ENCODE data around the gene MYB. TPM values are rescaled to one million over a fixed set of nuclear protein-coding genes. Genes with fewer than 3 reads are reported as not detected.
A peak's percentile ranks its signal among the peaks of the same experiment; 100 is the strongest.

Gene MYB
- total and polyA plus RNA-seq, 2 of the 8 experiments (the other 6 are each of a cell fraction or from before 2014, with no cell fraction given), result 4.0 to 7.6 TPM

GRCh38 chr6:135258970-135259369, 77.9 kb downstream of the MYB start:
- Histone ChIP-seq H3K9ac (replicated peaks in 1 of 4; ENCODE audit: extremely low read depth in 1 of 4, low read depth in 3 of 4, low read length in 3 of 4) (no peak overlapping the region), H2AK5ac (ENCODE audit: low read depth, low read length) (no peak overlapping the region), H3K18ac (ENCODE audit: extremely low read depth, low read length) (peak overlapping the region; percentile 43; the same call in 1 of the 2 replicates), H3K4me1 (replicated peaks in 1 of 4; ENCODE audit: control insufficient read depth in 3 of 4, insufficient read depth in 4 of 4, low read length in 3 of 4) (no peaks in the 10 kb centered on the region), H3K23ac (ENCODE audit: insufficient read length) (no peak overlapping the region), H3K4ac (replicated peaks; ENCODE audit: insufficient read length, low read depth, low read length) (no peak overlapping the region), H3K9me3 (ENCODE audit: insufficient read depth in 2 of 2, low read depth in 1 of 2, low read length in 1 of 2) (no peaks in the 10 kb centered on the region), H2BK20ac (ENCODE audit: low read length) (0 out of 2 replicates have a peak overlapping the region, but pooled peaks have one; percentile 51), H3K79me1 (ENCODE audit: low read depth, low read length) (no peaks in the 10 kb centered on the region), H4K20me1 (replicated peaks in 1 of 2; ENCODE audit: control insufficient read depth in 1 of 2, insufficient read depth in 2 of 2, low read length in 2 of 2) (no peaks in the 10 kb centered on the region), H2BK120ac (replicated peaks; ENCODE audit: low read depth, low read length) (no peak overlapping the region), H4K5ac (ENCODE audit: insufficient read length, low read depth, low read length) (no peak overlapping the region), H2BK5ac (ENCODE audit: low read depth, low read length) (no peak overlapping the region), H3K4me2 (ENCODE audit: insufficient read depth in 1 of 2, low read depth in 2 of 2, low read length in 2 of 2) (no peak overlapping the region), H2BK15ac (ENCODE audit: low read length) (no peak overlapping the region), H3K14ac (ENCODE audit: insufficient read length) (no peak overlapping the region), H3K4me3 (ENCODE audit: extremely low read depth in 1 of 4, insufficient read depth in 2 of 4, low read depth in 3 of 4, low read length in 4 of 4) (no peak overlapping the region), H2BK12ac (ENCODE audit: low read depth, low read length) (0 out of 2 replicates have a peak overlapping the region, but pooled peaks have one; percentile 32), H3K56ac (replicated peaks; ENCODE audit: insufficient read length, low read depth, low read length) (no peak overlapping the region), H3K36me3 (ENCODE audit: control insufficient read depth in 2 of 4, insufficient read depth in 4 of 4, low read length in 3 of 4) (no peaks in the 10 kb centered on the region), H3K23me2 (ENCODE audit: low read depth, low read length) (no peaks in the 10 kb centered on the region), H4K8ac (ENCODE audit: extremely low read depth, insufficient read depth, low read length) (no peak overlapping the region), H2AFZ (ENCODE audit: low read length) (no peak overlapping the region), H4K91ac (replicated peaks; ENCODE audit: insufficient read length, low read length) (no peak overlapping the region), H3K27me3 (replicated peaks in 1 of 4; ENCODE audit: control insufficient read depth in 3 of 4, extremely low read depth in 1 of 4, insufficient read depth in 3 of 4, low read length in 3 of 4) (peaks cover 0 to 4% (median 1%) of the 10 kb centered on the region in 4 experiments; a peak in 3 of 7 replicates), H3K79me2 (ENCODE audit: control insufficient read depth in 1 of 2, insufficient read depth in 2 of 2, low read length in 2 of 2) (no peaks in the 10 kb centered on the region), H3K27ac (ENCODE audit: low read depth, low read length) (no peak overlapping the region)
- WGBS, 2 experiments (ENCODE audit: extremely low coverage in 1 of 2, insufficient coverage in 1 of 2, insufficient read length in 1 of 2, insufficient replicate concordance in 2 of 2, low coverage in 1 of 2, low lambda C conversion rate in 2 of 2, missing lambda C conversion rate in 1 of 2), result 91% methylated on average over 6 of the region's 6 CpGs; no CpG with 5 or more reads in 1 of the 2 experiments
- FAIRE-seq (no peak), DNase-seq (ENCODE audit: low read depth in 1 of 2, low spot score in 2 of 2) (no peak)
- ChIA-PET POLR2A (ENCODE audit: partially characterized antibody) (interaction anchor here (1.3 to 1.7 kb wide), 2 partner anchors 12 to 78 kb away, joined by 4 to 10 read pairs; partner anchors contain the start of gene MYB), CTCF (ENCODE audit: partially characterized antibody) (interaction anchor here (1.1 to 3.5 kb wide), 3 partner anchors 9 to 70 kb away, joined by 3 to 20 read pairs (median 3); no protein-coding TSS in a partner anchor)
- 0 out of 2 replicates have a peak, but pooled peaks have one; percentile 15 for TF ChIP-seq CEBPB (IDR thresholded peaks at IDR 0.05; ENCODE audit: low read depth, low read length)
- no peak for TF ChIP-seq SP1 (IDR thresholded peaks at IDR 0.05; ENCODE audit: low read depth, low read length)

All from H1 (cell line).